ENCODE results near the gene SHLD3. TPM values are rescaled to one million over a fixed set of nuclear protein-coding genes. Genes with fewer than 3 reads are reported as not detected.
A peak's percentile ranks its signal among the peaks of the same experiment; 100 is the strongest.

SHLD3 gene
- total and polyA plus RNA-seq, 9 of the 15 experiments (the other 6 are each of a cell fraction or from before 2014, with no cell fraction given): 3.0 to 14.5 (median 8.6) TPM

DNA sequence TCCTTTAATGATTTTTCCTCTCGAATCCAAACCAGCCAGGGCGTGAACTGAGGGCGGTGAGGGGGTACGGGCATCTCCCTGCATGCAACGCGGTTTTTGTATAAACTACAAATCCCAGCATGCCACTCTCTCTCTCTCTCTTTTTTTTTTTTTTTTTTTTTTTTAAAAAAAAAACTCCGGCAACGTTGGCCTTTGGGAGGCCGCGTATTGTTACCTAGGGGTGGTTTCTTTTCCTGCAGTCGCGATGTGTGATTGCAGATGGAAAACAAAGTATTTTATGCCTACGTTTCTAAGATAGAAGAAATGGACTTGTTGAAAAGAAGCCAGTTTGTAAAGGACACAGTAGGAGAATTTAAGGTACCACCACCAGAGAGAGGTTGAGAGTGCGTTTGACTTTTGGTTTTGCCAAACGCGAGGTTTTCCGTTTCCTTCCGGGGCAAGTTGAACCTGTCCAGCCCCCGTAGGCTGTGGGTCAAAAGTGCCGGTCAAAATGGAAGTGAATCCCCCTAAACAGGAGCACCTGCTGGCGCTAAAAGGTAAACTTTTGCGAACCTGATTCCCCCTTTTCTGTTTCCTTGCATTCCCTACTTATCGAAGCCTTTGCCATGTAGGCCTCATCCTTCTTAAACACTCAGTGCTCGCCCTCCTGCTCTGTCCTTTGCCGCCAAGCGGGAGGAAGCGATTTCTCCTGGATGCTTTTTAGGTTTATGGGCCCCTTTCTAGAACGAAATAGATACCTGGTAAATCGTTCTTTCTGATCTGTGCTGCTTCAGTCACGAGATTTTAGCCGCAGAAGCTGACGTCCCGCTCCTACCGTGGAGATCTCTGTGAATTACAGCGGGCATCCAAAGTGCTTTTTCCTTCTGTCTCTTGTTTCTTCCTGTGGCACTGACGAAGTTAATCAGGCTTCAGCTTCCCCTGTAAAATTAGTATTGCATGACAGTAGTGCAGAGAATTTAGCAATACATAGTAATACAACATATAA lies at the start of gene SHLD3, which contains the start of gene TRAPPC13 (continued):
- TF ChIP-seq, protein P1, sequence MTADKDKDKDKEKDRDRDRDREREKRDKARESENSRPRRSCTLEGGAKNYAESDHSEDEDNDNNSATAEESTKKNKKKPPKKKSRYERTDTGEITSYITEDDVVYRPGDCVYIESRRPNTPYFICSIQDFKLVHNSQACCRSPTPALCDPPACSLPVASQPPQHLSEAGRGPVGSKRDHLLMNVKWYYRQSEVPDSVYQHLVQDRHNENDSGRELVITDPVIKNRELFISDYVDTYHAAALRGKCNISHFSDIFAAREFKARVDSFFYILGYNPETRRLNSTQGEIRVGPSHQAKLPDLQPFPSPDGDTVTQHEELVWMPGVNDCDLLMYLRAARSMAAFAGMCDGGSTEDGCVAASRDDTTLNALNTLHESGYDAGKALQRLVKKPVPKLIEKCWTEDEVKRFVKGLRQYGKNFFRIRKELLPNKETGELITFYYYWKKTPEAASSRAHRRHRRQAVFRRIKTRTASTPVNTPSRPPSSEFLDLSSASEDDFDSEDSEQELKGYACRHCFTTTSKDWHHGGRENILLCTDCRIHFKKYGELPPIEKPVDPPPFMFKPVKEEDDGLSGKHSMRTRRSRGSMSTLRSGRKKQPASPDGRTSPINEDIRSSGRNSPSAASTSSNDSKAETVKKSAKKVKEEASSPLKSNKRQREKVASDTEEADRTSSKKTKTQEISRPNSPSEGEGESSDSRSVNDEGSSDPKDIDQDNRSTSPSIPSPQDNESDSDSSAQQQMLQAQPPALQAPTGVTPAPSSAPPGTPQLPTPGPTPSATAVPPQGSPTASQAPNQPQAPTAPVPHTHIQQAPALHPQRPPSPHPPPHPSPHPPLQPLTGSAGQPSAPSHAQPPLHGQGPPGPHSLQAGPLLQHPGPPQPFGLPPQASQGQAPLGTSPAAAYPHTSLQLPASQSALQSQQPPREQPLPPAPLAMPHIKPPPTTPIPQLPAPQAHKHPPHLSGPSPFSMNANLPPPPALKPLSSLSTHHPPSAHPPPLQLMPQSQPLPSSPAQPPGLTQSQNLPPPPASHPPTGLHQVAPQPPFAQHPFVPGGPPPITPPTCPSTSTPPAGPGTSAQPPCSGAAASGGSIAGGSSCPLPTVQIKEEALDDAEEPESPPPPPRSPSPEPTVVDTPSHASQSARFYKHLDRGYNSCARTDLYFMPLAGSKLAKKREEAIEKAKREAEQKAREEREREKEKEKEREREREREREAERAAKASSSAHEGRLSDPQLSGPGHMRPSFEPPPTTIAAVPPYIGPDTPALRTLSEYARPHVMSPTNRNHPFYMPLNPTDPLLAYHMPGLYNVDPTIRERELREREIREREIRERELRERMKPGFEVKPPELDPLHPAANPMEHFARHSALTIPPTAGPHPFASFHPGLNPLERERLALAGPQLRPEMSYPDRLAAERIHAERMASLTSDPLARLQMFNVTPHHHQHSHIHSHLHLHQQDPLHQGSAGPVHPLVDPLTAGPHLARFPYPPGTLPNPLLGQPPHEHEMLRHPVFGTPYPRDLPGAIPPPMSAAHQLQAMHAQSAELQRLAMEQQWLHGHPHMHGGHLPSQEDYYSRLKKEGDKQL (CRISPR knock-in tag; IDR thresholded peaks at IDR 0.05; ENCODE audit: borderline replicate concordance): no peak
- TF ChIP-seq RBM22 (IDR thresholded peaks at IDR 0.05; ENCODE audit: low read depth, low read length, poor library complexity, severe bottlenecking) (no peak), CREB1 (IDR thresholded peaks at IDR 0.05) (no peak), CREB1 (CRISPR knock-in tag; IDR thresholded peaks at IDR 0.05) (no peak), PRPF4 (IDR thresholded peaks at IDR 0.05; ENCODE audit: insufficient read depth, low read depth, low read length, poor library complexity, severe bottlenecking) (no peak), SMARCC2 (IDR thresholded peaks at IDR 0.05; ENCODE audit: low read depth) (no peak), SAP30 (IDR thresholded peaks at IDR 0.05; ENCODE audit: borderline replicate concordance, insufficient read depth, low read depth, low read length, poor library complexity, severe bottlenecking) (peak; percentile 71), USF1 (CRISPR knock-in tag; IDR thresholded peaks at IDR 0.05) (no peak), CHAMP1 (IDR thresholded peaks at IDR 0.05) (no peak), CEBPG (CRISPR knock-in tag; IDR thresholded peaks at IDR 0.05) (no peak), CEBPG (tag; conservative IDR thresholded peaks at IDR 0.05 in 1 of 2, IDR thresholded peaks at IDR 0.05 in 1 of 2) (no peak), ZBTB8A (IDR thresholded peaks at IDR 0.05; ENCODE audit: partially characterized antibody) (no peak), NFE2 (IDR thresholded peaks at IDR 0.05; ENCODE audit: low read depth) (no peak), ZBTB43 (CRISPR knock-in tag; IDR thresholded peaks at IDR 0.05) (no peak), GATAD2A (IDR thresholded peaks at IDR 0.05) (0 out of 2 replicates have a peak, but pooled peaks have one; percentile 55), CCNT2 (IDR thresholded peaks at IDR 0.05; ENCODE audit: borderline replicate concordance, extremely low read depth, insufficient read length, low read depth, low read length) (no peak)

Data from K562 (cell line).